GM18526 (cell line): ENCODE results near the gene PCSK6.

Experiments used
- POLR2A ChIP-seq: IDR thresholded peaks from 3 replicates; pipeline ENCODE4 v1.6.1; 2011; ENCODE audit not compliant: insufficient read length; ENCODE audit errors: extremely low read depth

Gene PCSK6

GRCh38 chr15:101506491-101506890, 17.0 kb upstream of the PCSK6 start:
- no peak for TF ChIP-seq POLR2A

DNA sequence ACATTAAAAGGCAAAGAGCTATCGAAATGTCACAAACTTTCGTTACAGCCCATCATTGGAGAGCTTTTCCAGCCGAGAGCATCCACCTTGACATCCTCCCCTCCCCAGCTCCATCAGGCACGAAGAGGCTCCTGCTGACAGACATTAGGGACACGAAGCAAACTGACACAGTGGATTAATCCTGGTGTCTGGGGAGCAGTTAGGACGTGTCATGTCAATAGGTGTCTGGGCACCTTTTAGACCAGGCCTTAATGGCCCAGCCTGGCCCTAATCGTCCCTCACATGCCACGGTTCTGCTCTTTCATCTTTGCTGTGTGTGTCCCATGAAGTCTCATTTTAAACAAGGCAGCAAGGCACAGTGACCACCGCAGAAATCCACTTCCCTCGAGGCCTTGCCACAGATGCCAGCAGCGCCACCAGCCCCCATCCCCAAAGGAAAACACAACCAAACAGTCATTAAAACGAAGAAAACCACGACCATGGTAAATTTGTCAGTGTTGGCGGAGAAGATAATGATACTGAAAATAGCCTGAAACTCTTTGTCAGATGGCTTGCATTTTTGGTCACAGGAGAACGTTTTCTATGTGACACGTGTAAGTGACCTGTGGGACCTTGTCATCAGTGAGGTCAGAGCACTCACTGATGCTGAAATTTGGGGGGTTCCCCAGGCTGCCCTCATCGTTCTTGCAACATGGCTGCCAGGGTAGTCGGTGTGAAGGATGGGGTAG, 16.3 kb upstream of the PCSK6 start:
- TF ChIP-seq POLR2A = no peak

- no peak for TF ChIP-seq POLR2A
Measured at GRCh38 chr15:101504866-101505609, 15.5 kb upstream of the PCSK6 start.

- TF ChIP-seq POLR2A = no peak
Measured at GRCh38 chr15:101504373-101504772, 14.9 kb upstream of the PCSK6 start.

DNA sequence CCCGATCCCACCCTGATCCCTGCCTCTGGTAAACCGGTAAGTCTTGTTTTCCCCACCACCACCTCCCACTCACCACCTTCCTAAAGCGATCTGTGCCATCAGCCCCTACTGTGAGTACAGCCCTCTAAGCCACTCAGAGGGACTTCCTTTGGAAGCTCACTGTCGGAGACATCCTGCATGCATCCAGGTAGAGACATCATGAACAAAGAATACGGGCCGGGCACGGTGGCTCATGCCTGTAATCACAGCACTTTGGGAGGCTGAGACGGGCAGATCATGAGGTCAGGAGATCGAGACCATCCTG, 13.7 kb upstream of the PCSK6 start:
- no peak for TF ChIP-seq POLR2A

GRCh38 chr15:101502572-101503295, 13.2 kb upstream of the PCSK6 start:
- no peak for TF ChIP-seq POLR2A

DNA sequence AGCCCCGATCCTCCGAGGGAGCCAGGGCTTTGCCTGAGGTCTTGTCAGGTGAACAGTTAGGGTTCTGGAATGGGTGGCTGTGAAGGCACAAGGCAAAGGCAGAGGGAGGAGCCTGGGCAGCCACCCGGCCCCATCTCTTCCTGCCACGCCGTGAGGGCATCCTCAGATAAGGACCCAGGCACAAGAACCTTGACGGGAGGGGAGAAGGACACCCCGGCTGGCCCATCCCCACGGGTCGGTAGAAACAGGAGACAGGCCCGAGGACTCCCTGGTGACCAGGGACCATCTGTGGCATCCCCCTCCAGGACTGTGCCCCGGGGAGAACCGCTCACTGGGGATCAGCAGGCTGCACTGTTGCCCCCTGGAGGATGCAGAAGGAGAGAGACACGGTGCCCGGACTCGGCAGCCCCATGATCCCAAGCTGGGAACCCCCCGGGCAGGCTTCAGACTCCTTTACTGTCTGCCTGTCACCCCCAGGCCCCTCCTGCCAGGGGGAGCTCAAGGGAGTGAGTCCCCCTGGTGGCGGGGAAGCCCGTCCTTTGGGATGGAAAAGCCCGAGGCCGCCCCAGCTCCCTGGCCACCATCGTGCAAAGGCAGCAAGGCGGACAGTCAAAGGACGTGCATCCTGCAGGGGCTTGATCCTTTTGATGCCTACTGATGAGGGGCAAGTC, 12.3 kb upstream of the PCSK6 start:
- TF ChIP-seq POLR2A = no peak

- TF ChIP-seq POLR2A = no peak
Measured at GRCh38 chr15:101500865-101501551, 11.5 kb upstream of the PCSK6 start.

DNA sequence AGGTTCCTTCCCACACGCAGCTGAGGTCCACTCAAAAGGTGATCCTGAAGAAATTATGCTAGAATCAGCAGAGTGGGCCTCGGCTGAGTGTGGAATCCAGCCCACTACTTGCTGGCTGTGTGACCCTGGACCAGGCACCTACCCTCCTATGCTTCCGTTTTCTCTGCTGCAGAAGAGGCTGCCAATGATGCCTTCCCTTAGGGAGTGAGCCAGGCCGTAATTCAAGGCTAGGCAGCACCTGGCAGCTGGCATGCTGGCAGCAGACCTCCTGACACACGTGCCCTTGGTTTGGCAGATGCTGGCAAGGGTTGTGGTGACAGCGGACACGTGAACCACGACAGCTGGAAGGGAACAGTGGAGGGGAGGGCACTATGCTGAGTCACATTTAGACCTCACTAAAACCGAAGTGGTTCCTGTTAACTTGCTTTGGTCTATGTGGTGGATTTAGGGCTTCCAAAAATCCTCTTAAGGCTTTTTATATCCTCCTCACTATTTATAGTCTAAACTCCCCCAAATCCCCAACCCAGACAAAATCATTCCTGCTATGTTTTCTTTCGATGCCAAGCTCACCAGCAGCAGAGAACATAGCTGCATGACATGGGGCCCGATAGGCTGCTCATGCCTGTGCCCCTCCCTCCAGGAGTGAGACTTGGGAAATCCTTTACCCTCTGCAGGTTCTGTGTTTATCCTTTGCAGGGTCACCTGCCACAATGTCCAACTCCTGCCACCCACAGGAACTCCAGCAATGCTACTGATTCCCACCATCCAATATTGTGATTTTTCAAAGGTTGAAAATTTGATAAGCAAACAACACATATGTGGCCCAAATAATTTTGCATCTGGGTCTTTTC, 10.6 kb upstream of the PCSK6 start:
- no peak for TF ChIP-seq POLR2A

DNA sequence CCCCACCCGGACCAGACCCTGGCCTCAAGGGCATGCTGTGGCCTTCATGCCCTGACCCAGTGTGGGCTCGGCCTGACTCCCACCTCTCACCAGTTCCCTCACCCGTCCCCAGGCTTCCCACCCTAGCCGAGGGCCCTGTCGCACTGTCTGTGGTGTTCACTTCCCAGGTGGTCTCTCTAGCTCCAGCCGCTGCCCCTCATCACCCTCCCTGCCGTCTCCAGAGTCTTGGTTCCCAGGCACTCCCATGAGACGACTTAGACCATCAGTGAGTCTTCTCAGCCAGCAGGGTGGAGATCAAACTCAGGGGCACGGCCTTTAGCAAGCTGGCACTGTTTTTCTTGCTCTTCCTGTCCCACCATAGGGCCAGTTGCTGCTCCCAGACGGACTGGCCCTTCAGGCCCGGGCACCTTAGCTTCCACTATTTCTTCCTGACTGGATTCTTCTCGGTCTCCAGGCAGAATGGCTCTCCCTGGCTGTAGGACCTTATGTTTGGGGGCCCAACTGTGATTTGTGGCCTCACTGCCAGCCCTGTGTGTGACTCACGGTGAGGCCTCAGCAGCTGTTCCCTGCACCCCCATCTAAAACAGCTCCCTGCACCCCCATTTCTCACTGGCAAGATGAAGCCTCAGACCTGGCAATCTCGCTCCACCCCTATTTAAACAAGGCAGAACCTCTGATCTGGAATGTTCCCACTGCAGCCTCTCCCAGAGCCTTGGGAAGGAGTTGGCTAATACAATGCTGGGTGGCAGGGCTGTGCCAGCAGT, 9.4 kb upstream of the PCSK6 start:
- no peak for TF ChIP-seq POLR2A

- TF ChIP-seq POLR2A = no peak
Measured at GRCh38 chr15:101498076-101498716, 8.7 kb upstream of the PCSK6 start.

GRCh38 chr15:101497484-101498034, 8.1 kb upstream of the PCSK6 start:
- no peak for TF ChIP-seq POLR2A

- TF ChIP-seq POLR2A = no peak
Measured at GRCh38 chr15:101497017-101497416, 7.5 kb upstream of the PCSK6 start.
